Activated CD8-positive, alpha-beta memory T cell treated with anti-CD3 and anti-CD28 coated beads for 1 hour (primary cell): ENCODE measurements around the gene SH3BP2.

Experiments
- DNase-seq, 2 donors: peaks; one replicate each; pipeline ENCODE4 v3.0.0-alpha.2; 2020; ENCODE audit warnings: low read depth in 1 of 2; ENCODE audit errors: extremely low read depth in 1 of 2

The SH3BP2 gene

GRCh38 chr4:2802618-2803531 is 10.0 kb downstream of the SH3BP2 start:
- DNase-seq, result no peak

GRCh38 chr4:2803624-2804448 is 11.0 kb downstream of the SH3BP2 start:
- DNase-seq, result no peak

- DNase-seq, result no peak
Measured at GRCh38 chr4:2804449-2804972, 11.6 kb downstream of the SH3BP2 start.

- no peak for DNase-seq
Measured at GRCh38 chr4:2804973-2805501, 12.2 kb downstream of the SH3BP2 start.

GRCh38 chr4:2805712-2806389 is 13.0 kb downstream of the SH3BP2 start:
- DNase-seq, result no peak

GRCh38 chr4:2806390-2807355 is 13.8 kb downstream of the SH3BP2 start:
- no peak for DNase-seq

- DNase-seq, result no peak
Measured at GRCh38 chr4:2807571-2807970, 14.7 kb downstream of the SH3BP2 start.

- no peak for DNase-seq
Measured at GRCh38 chr4:2808001-2808400, 15.1 kb downstream of the SH3BP2 start.

GRCh38 chr4:2809610-2810180 is 16.8 kb downstream of the SH3BP2 start:
- DNase-seq, result no peak

GRCh38 chr4:2810388-2810787 is 17.5 kb downstream of the SH3BP2 start:
- DNase-seq, result no peak

- no peak for DNase-seq
Measured at GRCh38 chr4:2811830-2812611, 19.1 kb downstream of the SH3BP2 start.

- DNase-seq, result no peak
Measured at GRCh38 chr4:2812612-2813354, 19.9 kb downstream of the SH3BP2 start.

GRCh38 chr4:2813446-2814405 is 20.8 kb downstream of the SH3BP2 start:
- DNase-seq, result no peak

- no peak for DNase-seq
Measured at GRCh38 chr4:2814627-2815270, 21.9 kb downstream of the SH3BP2 start.

- DNase-seq, result no peak
Measured at GRCh38 chr4:2816401-2816954, 23.6 kb downstream of the SH3BP2 start.

GRCh38 chr4:2817137-2817536 is 24.3 kb downstream of the SH3BP2 start:
- DNase-seq, result no peak
